ENCODE data around the gene ERAP2.
"Not testable (repeated sequence)": the region's sequence is repeated elsewhere in the genome, so short reads cannot be mapped to it uniquely, and the experiment has no call there.

Gene ERAP2

DNA sequence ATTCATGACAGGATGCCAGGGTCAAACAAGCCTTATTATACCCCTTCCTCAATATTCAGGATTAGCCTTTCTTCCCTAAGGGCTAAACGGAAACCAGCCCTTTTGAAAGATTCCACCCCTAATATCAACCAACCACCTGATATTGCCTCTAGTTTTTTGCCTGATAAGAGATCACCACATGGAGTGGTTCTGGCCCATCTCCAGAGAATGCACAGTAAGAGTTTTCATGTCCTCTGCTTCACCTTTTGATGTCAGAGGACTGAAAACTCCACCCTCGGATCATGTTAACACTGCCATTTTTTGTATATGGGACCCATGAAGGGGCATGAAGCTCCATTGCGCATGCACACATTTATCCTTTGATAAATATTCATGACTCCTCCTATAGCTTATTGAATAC lies 53.8 kb downstream of the ERAP2 start:
- TF ChIP-seq, protein P1, sequence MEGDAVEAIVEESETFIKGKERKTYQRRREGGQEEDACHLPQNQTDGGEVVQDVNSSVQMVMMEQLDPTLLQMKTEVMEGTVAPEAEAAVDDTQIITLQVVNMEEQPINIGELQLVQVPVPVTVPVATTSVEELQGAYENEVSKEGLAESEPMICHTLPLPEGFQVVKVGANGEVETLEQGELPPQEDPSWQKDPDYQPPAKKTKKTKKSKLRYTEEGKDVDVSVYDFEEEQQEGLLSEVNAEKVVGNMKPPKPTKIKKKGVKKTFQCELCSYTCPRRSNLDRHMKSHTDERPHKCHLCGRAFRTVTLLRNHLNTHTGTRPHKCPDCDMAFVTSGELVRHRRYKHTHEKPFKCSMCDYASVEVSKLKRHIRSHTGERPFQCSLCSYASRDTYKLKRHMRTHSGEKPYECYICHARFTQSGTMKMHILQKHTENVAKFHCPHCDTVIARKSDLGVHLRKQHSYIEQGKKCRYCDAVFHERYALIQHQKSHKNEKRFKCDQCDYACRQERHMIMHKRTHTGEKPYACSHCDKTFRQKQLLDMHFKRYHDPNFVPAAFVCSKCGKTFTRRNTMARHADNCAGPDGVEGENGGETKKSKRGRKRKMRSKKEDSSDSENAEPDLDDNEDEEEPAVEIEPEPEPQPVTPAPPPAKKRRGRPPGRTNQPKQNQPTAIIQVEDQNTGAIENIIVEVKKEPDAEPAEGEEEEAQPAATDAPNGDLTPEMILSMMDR (conservative IDR thresholded peaks at IDR 0.05; ENCODE audit: low read depth, low read length), result no peak
- no peak for DNase-seq (ENCODE audit: low read depth)
- no peak overlapping the region for H3K4me3 ChIP-seq (ENCODE audit: low read length)

DNA sequence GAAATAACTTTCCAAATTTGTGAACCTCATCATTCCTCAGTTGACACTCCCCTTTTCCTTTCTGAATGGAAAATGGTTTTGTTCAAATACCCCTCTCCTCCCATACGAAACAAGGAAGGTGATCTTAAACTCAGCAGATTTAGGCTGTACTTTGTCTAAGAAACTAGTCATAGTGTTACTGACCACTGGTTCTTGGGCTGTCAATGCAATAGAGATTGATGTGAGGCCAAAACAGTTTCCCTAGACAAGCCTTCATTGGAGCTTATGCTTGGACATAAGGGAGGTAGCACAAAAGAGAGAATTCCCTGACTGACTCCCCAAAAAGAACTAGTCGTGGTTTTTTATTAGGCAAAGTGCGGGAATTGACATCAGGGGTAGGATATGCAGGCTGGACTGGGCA lies 54.3 kb downstream of the ERAP2 start:
- DNase-seq (ENCODE audit: low read depth), result no peak
- H3K4me3 ChIP-seq (ENCODE audit: low read length), result no peak overlapping the region
- TF ChIP-seq, protein P1 (conservative IDR thresholded peaks at IDR 0.05; ENCODE audit: low read depth, low read length), result no peak

DNA sequence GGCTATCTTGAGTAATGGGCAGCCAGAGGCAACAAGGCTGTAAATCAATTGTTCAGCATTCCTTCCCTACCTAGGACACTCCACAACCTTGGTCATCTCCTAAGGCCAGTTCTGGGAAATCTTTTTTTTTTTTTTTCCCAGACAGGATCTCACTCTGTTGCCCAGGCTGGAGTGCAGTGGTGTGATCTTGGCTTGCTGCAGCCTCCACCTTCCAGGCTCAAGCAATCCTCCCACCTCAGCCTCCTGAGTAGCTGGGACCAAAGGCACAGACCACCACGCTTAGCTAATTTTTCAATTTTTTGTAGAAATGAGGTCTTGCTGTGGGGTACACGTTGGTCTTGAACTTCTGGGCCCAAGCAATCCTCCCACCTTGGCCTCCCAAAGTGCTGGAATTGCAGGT lies 54.7 kb downstream of the ERAP2 start:
- H3K4me3 ChIP-seq (ENCODE audit: low read length); DNase-seq (ENCODE audit: low read depth): not testable (repeated sequence)

DNA sequence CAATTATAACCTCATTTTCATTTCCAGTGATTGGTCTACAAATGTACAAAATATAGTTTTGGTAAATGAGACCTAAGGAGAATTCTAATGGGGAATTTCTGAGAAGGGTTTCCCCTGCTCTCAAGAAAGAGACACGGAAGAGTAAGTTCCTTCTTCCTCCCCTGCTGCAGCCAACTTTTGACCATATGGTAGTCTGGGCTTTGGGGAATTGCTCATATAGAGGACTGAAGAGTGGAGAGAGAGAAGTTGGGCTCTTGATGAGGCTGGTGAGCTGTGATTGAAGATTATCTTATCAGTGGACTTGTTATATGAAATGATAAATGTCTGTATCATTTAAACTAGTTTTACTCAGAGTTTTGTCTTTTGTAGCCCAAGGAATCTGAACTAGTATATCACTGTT lies 55.3 kb downstream of the ERAP2 start:
- no peak for DNase-seq (ENCODE audit: low read depth)
- no peak overlapping the region for H3K4me3 ChIP-seq (ENCODE audit: low read length)
- TF ChIP-seq, protein P1 (conservative IDR thresholded peaks at IDR 0.05; ENCODE audit: low read depth, low read length), result no peak

DNA sequence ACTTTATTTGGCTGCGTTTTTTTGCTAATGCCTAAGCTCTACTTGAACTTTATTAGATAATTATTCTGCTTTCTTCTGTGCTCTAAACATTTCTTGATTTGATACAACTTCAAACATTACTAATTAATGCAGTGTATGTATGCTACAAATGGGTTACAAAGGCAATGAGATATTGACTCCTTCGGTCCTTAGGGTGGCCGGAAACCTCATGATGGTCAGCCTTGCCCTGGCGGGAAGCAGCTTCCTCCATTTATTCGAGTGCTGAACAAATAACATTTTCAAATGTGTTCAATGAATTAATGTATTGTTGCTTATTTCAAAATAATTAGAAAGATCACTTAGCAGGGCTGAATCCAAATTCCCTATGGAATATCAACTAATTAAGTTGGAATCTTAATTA lies 55.7 kb downstream of the ERAP2 start:
- no peak for DNase-seq (ENCODE audit: low read depth)
- H3K4me3 ChIP-seq (ENCODE audit: low read length), result no peak overlapping the region
- TF ChIP-seq, protein P1 (conservative IDR thresholded peaks at IDR 0.05; ENCODE audit: low read depth, low read length), result no peak

DNA sequence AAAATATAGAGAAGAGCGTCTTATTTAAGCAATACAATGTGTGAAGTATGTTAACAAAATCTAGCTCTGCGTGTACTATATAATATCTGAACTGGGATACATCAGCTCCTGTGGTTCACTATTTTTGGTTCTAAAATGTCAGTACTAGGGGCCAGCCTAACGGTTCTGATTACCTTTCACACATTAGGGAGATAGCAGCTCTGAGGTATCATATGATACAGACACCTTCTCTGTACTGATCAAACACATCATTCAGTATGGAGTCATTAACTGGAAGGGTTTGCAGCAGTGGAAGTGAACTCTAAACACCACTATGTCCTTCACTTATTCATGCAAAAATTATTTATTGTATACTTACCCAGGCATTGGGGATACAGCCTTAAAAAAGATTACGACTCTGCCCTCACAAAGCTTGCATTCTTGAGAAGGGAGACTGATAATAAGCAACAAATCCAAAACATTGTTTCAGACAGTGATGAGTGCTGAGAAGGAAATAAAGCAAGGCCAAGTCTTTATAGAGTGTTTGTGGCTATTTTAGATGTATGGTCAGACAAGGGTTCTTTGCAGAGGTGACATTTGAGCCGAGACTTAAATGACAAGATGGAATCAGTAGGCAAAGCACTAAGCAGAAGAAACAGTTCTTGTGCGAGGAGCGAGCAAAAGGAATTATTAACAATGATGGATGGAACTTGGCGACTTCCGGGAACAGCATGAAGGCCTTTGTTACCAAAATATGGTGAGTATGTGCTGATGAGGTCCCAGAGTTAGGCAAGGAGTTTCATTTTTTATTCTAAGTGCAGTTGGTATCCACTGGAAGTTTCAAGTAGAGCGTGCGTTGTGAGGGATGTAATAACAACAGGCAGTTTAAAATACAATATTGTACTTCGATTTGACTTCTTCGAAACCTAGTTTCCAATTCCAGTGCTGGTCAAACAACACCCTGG lies 57.7 kb downstream of the ERAP2 start:
- TF ChIP-seq, protein P1 (conservative IDR thresholded peaks at IDR 0.05; ENCODE audit: low read depth, low read length), result no peak
- no peak for DNase-seq (ENCODE audit: low read depth)
- peak overlapping the region; percentile 84 for H3K4me3 ChIP-seq (ENCODE audit: low read length)

DNA sequence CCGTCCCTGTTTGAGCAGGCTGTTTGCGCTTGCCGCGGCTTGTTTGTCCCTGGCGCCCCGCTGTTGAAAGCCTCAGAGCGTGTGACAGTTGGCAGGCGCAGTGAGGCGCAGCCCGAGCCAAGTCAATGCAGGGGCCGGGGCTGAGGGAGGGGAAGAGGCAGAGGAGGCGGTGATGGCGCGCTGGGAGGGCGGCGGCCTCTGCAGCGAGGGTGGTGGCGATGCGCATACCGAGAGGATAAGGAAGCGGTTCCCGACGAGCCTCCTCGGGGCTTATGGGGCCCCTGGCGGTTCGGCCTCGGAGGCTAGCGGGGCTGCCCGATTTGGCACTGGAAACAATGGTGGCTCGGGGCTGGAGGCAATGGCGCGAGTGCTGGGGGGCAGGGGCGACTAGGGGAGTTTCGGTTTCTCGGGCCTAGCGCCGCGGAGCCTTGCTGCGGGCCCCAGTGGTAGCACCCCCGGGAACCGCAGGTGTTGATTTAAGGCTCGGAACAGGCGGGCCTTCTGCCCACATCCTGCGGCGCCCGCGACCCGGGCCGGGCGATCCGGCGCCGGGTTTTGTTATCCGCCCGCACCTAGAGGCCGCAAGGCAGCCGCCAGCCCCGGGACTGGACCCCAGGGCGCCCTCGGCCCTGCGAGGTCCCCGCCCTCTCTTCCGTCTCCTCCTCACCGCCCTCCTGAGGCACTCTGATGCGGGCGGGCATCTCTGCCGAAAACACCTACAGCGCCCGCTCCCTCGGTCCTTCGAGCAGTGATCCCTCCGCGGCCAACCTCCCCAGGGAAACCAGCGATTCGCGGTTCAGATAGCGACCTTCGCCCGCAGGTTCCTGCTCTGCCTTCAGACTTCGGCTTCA lies 58.6 kb downstream of the ERAP2 start:
- peak; percentile 86 for DNase-seq (ENCODE audit: low read depth)
- H3K4me3 ChIP-seq (ENCODE audit: low read length), result peak overlapping the region; percentile 84
- TF ChIP-seq, protein P1 (conservative IDR thresholded peaks at IDR 0.05; ENCODE audit: low read depth, low read length), result no peak
